ENCODE results near the gene SLAMF8. TPM values are rescaled to one million over a fixed set of nuclear protein-coding genes. Genes with fewer than 3 reads are reported as not detected.

The SLAMF8 gene
- total RNA-seq, 1 donor from 2014 or later, result 34.6 TPM

DNA sequence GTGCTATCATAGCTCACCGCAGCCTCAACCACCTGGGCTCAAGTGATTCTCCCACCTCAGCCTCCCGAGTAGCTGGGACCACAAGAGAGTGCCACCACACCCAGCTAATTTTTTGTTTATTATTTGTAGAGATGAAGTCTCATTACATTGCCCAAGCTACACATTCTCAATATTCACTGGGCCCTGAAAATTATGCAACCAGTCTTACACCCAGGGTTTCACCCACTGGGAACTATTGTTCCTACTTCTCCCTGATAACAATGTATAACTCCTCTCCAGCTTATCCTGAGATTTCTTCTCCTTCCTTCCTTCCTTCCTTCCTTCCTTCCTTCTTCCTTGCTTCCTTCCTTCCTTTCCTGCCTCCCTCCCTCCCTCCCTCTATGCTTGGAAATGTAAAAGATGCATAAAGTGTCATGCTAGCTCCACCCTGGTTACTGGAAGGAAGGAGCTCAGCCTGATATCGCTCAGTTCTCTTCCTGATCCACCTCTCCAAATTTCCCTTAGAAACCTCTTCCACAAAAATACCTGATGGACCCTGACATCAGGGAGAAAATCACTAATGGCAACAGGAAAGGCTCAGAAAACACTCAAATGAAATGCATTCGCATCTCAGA lies 47.0 kb downstream of the SLAMF8 start:
- TF ChIP-seq, protein P1, sequence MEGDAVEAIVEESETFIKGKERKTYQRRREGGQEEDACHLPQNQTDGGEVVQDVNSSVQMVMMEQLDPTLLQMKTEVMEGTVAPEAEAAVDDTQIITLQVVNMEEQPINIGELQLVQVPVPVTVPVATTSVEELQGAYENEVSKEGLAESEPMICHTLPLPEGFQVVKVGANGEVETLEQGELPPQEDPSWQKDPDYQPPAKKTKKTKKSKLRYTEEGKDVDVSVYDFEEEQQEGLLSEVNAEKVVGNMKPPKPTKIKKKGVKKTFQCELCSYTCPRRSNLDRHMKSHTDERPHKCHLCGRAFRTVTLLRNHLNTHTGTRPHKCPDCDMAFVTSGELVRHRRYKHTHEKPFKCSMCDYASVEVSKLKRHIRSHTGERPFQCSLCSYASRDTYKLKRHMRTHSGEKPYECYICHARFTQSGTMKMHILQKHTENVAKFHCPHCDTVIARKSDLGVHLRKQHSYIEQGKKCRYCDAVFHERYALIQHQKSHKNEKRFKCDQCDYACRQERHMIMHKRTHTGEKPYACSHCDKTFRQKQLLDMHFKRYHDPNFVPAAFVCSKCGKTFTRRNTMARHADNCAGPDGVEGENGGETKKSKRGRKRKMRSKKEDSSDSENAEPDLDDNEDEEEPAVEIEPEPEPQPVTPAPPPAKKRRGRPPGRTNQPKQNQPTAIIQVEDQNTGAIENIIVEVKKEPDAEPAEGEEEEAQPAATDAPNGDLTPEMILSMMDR (IDR thresholded peaks at IDR 0.05), result no peak
- no peak for ATAC-seq
- H3K36me3 ChIP-seq, result no peaks in the 10 kb centered on the region

DNA sequence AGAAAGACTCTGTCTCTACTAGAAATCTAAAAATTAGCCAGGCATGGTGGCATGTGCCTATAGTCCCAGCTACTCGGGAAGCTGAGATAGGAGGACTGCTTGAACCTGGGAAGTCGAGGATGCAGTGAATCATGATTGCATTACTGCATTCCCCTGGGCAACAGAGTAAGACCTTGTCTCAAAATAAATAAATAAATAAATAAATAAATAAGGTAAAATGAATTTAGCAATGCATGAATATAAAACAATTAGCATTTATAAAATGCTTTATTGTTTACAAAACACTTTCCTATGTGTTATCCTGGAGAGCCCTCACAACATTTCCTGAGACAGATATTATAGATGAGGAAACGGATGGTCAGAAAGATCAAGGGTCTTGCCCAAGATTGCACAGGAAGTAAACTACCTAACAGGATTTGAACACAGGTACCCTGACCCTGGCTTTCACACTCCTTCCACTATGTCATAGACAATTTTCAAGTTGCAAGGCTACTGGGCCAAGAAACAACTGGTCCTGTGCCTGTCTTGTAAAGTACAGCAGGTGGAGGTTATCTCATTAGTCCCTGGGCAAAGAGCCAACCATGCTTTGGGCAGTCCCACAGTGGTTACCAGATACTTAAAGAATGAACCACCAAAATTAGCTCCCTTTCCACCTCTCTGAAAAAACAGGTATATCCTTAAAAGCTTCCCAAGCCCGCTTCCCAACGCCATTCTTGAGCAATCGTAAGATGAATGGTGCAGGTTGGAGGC lies 51.2 kb downstream of the SLAMF8 start:
- H3K4me1 ChIP-seq, result no peaks in the 10 kb centered on the region
- no peaks in the 10 kb centered on the region for H3K27me3 ChIP-seq
- H3K4me3 ChIP-seq, result no peak overlapping the region
- ATAC-seq (no peak), DNase-seq (no peak)
- no peaks in the 10 kb centered on the region for H3K9me3 ChIP-seq
- no peak overlapping the region for H3K27ac ChIP-seq
- H3K36me3 ChIP-seq, result no peaks in the 10 kb centered on the region
- intact Hi-C loops (cut with DNase I), result no loop called here
- TF ChIP-seq, protein P1 (IDR thresholded peaks at IDR 0.05), result no peak

More for the DNA sequence above, 47.0 kb downstream of the SLAMF8 start:
- no peak for DNase-seq
- Histone ChIP-seq H3K27ac (no peak overlapping the region), H3K9me3 (no peaks in the 10 kb centered on the region), H3K4me1 (no peaks in the 10 kb centered on the region), H3K4me3 (no peak overlapping the region), H3K27me3 (no peaks in the 10 kb centered on the region)
- intact Hi-C loops (cut with DNase I), result no loop called here

DNA sequence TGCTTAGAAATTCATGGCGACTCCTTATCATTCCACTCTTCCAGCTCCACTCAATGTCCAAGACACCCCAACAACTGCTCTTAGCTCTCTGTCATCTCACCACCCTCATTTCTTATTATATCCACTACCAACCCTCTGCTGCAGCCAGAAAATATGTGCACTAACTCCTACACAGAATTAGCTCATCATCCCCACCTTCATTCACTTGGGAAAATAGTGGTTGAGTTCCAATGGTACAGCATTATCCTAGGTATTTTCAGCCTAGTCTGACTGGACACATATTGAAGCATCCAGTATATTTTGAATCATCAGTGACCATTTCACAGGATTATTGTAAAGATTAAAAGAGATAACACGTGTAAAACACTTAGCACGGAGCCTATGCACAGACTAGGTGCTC lies 52.5 kb downstream of the SLAMF8 start:
- H3K36me3 ChIP-seq, result no peaks in the 10 kb centered on the region
- H3K4me3 ChIP-seq, result no peak overlapping the region
- no peak overlapping the region for H3K27ac ChIP-seq
- DNase-seq (no peak), ATAC-seq (no peak)
- H3K9me3 ChIP-seq, result no peaks in the 10 kb centered on the region
- H3K27me3 ChIP-seq, result no peaks in the 10 kb centered on the region
- no peaks in the 10 kb centered on the region for H3K4me1 ChIP-seq
- intact Hi-C loops (cut with DNase I), result no loop called here
- TF ChIP-seq, protein P1 (IDR thresholded peaks at IDR 0.05), result no peak

DNA sequence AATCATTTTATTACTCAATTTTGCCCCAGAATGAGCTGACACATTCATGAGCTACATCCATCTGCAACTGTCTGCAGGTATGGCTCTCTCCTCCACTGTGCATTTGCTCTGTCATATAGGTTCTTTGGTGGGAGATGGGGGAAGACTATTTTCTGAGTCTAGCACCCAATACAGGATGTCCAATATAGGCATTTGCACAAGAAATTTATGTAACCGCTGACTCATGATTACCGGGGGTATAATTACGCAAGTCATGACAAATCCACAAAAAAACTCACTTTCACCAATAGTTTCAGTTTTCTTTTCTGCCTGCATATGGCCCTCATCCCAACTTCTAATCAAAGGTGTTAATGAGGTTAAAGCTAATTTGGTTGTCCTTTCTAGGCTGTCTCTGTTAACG lies 53.3 kb downstream of the SLAMF8 start:
- TF ChIP-seq, protein P1 (IDR thresholded peaks at IDR 0.05), result no peak
- no peak for ATAC-seq
- H3K36me3 ChIP-seq, result no peaks in the 10 kb centered on the region
- no peaks in the 10 kb centered on the region for H3K27me3 ChIP-seq
- no peaks in the 10 kb centered on the region for H3K4me1 ChIP-seq
- no peaks in the 10 kb centered on the region for H3K9me3 ChIP-seq
- no peak overlapping the region for H3K27ac ChIP-seq
- no peak for DNase-seq
- intact Hi-C loops (cut with DNase I), result no loop called here
- H3K4me3 ChIP-seq, result no peak overlapping the region

DNA sequence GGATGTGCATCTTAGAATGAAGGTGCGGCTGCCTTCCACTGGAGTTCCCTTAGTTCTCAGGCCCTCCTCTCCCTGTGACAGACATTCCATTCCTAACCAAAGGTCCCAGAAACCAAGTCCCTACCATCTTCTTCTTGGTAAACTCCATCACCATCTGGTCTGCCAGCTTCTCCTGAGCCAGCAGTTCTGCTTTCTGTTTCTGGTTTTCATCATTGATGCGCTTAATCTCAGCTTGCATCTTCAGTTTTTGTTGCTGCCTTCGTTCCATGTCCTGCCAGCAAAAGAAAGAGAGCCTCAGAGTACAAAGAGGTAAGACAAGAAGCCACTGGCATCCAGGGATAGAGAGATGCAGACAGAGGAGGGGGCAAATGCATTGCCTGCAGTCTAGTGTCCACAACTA lies 53.8 kb downstream of the SLAMF8 start:
- Histone ChIP-seq H3K4me1 (no peaks in the 10 kb centered on the region), H3K27ac (no peak overlapping the region), H3K27me3 (no peaks in the 10 kb centered on the region), H3K9me3 (no peaks in the 10 kb centered on the region), H3K36me3 (no peaks in the 10 kb centered on the region), H3K4me3 (no peak overlapping the region)
- DNase-seq (no peak), ATAC-seq (no peak)
- intact Hi-C loops (cut with DNase I), result no loop called here
- TF ChIP-seq, protein P1 (IDR thresholded peaks at IDR 0.05), result no peak
